BLaER1 (cell line): ENCODE results near the gene ACVR1.

Experiments
- H3K27ac ChIP-seq: shearing (Covaris generic); formaldehyde crosslinking; 2 replicates; pipeline ENCODE4 v1.8.1; 2022
- H3K27me3 ChIP-seq: shearing (Covaris generic); formaldehyde crosslinking; 2 replicates; pipeline ENCODE4 v1.8.1; 2022
- H3K36me3 ChIP-seq: shearing (Covaris generic); formaldehyde crosslinking; 2 replicates; pipeline ENCODE4 v1.8.1; 2022
- H3K4me1 ChIP-seq: shearing (Covaris generic); formaldehyde crosslinking; 2 replicates; pipeline ENCODE4 v1.8.1; 2022
- H3K4me2 ChIP-seq: shearing (Covaris generic); formaldehyde crosslinking; 2 replicates; pipeline ENCODE4 v1.8.1; 2022
- H3K4me3 ChIP-seq: shearing (Covaris generic); formaldehyde crosslinking; 2 replicates; pipeline ENCODE4 v1.8.1; 2022
- H3K9ac ChIP-seq: shearing (Covaris generic); formaldehyde crosslinking; 2 replicates; pipeline ENCODE4 v1.8.1; 2022
- H3K9me3 ChIP-seq: shearing (Covaris generic); formaldehyde crosslinking; 2 replicates; pipeline ENCODE4 v1.8.1; 2022
- H4K20me1 ChIP-seq: shearing (Covaris generic); formaldehyde crosslinking; 2 replicates; pipeline ENCODE4 v1.8.1; 2022
- Cebpa-rat ChIP-seq: shearing (Covaris generic); IDR thresholded peaks from 2 replicates; pipeline ENCODE4 v1.8.1; 2022

ACVR1 gene

DNA sequence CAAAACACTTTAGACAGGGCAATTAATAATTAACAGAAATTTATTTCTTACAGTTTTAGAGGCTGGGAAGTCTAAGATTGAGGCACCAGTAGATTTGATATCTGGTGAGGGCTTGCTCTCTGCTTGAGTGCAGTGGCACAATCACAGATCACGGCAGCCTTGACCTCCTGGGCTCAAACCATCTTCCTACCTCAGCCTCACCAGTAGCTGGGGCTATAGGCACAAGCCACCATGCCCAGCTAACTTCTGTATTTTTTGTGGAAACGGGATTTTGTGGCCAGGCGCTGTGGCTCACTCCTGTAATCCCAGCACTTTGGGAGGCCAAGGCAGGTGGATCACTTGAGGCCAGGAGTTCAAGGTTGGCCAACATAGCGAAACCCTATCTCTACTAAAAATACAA, 29.0 kb upstream of the ACVR1 start:
- no peaks in the 10 kb centered on the region for H3K9me3 ChIP-seq
- no peak overlapping the region for H3K4me2 ChIP-seq
- no peaks in the 10 kb centered on the region for H4K20me1 ChIP-seq
- TF ChIP-seq Cebpa-rat: no peak
- H3K4me3 ChIP-seq: no peak overlapping the region
- no peak overlapping the region for H3K9ac ChIP-seq
- no peaks in the 10 kb centered on the region for H3K27me3 ChIP-seq
- no peaks in the 10 kb centered on the region for H3K36me3 ChIP-seq
- no peak overlapping the region for H3K27ac ChIP-seq
- H3K4me1 ChIP-seq: no peaks in the 10 kb centered on the region

DNA sequence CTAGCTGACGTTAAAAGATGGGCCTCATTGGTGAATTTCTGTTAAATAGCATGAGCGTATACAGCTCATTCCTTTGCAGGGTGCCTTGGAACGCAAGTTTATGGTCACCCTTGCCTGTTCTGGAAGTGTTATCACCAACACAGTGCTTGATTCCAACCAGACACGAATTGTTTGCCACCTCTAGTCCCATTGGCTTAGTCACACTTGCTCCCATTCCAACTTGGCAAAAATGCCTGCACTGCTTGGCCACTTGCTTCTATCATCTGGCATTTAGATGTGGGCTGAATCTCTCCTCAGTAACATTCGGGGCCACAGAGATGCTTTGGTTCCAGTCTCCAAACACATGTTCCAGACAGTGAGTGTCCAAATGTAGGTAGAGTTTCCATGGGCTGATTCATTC, 27.5 kb upstream of the ACVR1 start:
- Histone ChIP-seq H3K4me2 (no peak overlapping the region), H3K9ac (no peak overlapping the region), H3K9me3 (no peaks in the 10 kb centered on the region), H3K27ac (no peak overlapping the region), H3K27me3 (no peaks in the 10 kb centered on the region), H4K20me1 (no peaks in the 10 kb centered on the region), H3K36me3 (no peaks in the 10 kb centered on the region), H3K4me1 (no peaks in the 10 kb centered on the region), H3K4me3 (no peak overlapping the region)
- no peak for TF ChIP-seq Cebpa-rat

DNA sequence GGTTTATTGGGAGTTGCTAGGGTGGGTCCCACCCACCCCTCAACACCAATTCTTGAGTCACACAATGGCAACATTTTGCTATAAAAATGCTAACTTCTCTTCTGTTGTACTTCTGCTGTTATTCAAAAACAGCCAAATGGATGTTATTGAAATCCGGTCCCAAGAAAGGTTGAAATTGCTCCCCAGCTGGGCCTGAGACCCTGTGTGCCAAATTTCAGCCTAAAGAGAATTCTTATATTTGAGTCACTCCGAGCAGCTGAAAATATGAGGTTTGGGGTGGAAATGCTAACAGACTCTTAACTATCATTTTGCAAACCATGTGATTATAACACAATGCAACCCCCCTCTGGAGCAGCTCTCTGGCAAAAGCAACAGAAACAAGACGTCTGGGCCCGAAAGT, 27.0 kb upstream of the ACVR1 start:
- no peaks in the 10 kb centered on the region for H4K20me1 ChIP-seq
- no peaks in the 10 kb centered on the region for H3K27me3 ChIP-seq
- TF ChIP-seq Cebpa-rat: no peak
- H3K27ac ChIP-seq: no peak overlapping the region
- no peaks in the 10 kb centered on the region; the same call in 1 of the 2 replicates for H3K4me1 ChIP-seq
- no peak overlapping the region for H3K9ac ChIP-seq
- H3K4me2 ChIP-seq: no peak overlapping the region
- H3K4me3 ChIP-seq: no peak overlapping the region
- no peaks in the 10 kb centered on the region for H3K9me3 ChIP-seq
- no peaks in the 10 kb centered on the region for H3K36me3 ChIP-seq

GRCh38 chr2:157902692-157903091, 26.6 kb upstream of the ACVR1 start:
- Histone ChIP-seq H4K20me1 (no peaks in the 10 kb centered on the region), H3K9ac (no peak overlapping the region), H3K27me3 (no peaks in the 10 kb centered on the region), H3K36me3 (no peaks in the 10 kb centered on the region), H3K9me3 (no peaks in the 10 kb centered on the region), H3K4me2 (no peak overlapping the region), H3K27ac (no peak overlapping the region), H3K4me3 (no peak overlapping the region), H3K4me1 (peaks cover 3% of the 10 kb centered on the region; the same call in 1 of the 2 replicates)
- no peak for TF ChIP-seq Cebpa-rat

GRCh38 chr2:157901325-157901724, 25.2 kb upstream of the ACVR1 start:
- Histone ChIP-seq H3K27ac (no peak overlapping the region), H3K4me1 (peaks cover 8% of the 10 kb centered on the region; the same call in 1 of the 2 replicates), H3K27me3 (no peaks in the 10 kb centered on the region), H3K9me3 (no peaks in the 10 kb centered on the region), H3K9ac (no peak overlapping the region), H3K4me3 (no peak overlapping the region), H3K36me3 (no peaks in the 10 kb centered on the region), H3K4me2 (no peak overlapping the region), H4K20me1 (no peaks in the 10 kb centered on the region)
- no peak for TF ChIP-seq Cebpa-rat

DNA sequence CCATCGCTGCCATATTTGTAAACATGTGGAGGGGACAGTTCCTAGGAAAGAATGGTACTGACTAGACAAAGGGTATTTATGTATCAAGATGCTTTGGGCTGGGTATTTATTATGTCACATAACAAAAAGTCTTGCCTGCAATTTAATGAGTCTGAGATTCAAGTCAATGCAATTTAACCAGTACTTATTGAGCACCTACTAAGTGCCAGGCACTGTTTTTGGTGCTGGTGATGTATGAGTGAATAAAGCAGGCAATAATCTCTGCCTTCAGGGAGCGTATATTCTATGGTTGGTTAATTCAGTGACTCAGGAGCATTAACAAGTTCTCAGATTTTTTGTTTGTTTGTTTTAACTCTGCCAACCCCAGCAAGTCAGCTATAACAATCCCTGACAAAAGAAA, 24.6 kb upstream of the ACVR1 start:
- H3K36me3 ChIP-seq: no peaks in the 10 kb centered on the region
- no peak overlapping the region for H3K4me3 ChIP-seq
- peaks cover 8% of the 10 kb centered on the region; the same call in 1 of the 2 replicates for H3K4me1 ChIP-seq
- H4K20me1 ChIP-seq: no peaks in the 10 kb centered on the region
- no peak overlapping the region for H3K4me2 ChIP-seq
- no peaks in the 10 kb centered on the region for H3K27me3 ChIP-seq
- no peaks in the 10 kb centered on the region for H3K9me3 ChIP-seq
- TF ChIP-seq Cebpa-rat: no peak
- no peak overlapping the region for H3K27ac ChIP-seq
- no peak overlapping the region for H3K9ac ChIP-seq

DNA sequence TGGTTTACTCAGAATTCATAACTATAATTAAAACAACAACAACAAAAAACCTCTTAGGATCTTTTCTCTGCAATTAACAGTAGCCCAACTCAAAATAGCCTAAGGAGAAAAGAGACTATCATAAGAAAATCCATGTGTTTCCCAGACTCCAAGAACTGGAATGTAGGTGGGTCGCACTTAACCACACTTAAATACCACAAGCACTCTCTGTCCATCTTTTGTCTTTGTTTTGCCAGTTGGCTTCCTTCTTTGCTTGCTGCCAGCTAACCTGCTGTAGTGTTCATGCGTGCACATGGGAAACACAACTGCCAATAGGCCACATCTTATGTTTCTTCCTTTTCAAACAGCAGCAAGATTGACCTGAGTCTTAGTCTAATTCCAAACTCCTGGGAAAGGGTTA, 24.1 kb upstream of the ACVR1 start:
- H3K27ac ChIP-seq: no peak overlapping the region
- no peaks in the 10 kb centered on the region for H3K9me3 ChIP-seq
- H4K20me1 ChIP-seq: no peaks in the 10 kb centered on the region
- no peaks in the 10 kb centered on the region for H3K36me3 ChIP-seq
- H3K27me3 ChIP-seq: no peaks in the 10 kb centered on the region
- peaks cover 8% of the 10 kb centered on the region; the same call in 1 of the 2 replicates for H3K4me1 ChIP-seq
- H3K4me3 ChIP-seq: no peak overlapping the region
- H3K4me2 ChIP-seq: no peak overlapping the region
- H3K9ac ChIP-seq: no peak overlapping the region
- no peak for TF ChIP-seq Cebpa-rat

GRCh38 chr2:157899125-157899839, 23.2 kb upstream of the ACVR1 start:
- H3K4me2 ChIP-seq: no peak overlapping the region
- H3K4me3 ChIP-seq: no peak overlapping the region
- H3K27ac ChIP-seq: no peak overlapping the region
- H3K27me3 ChIP-seq: no peaks in the 10 kb centered on the region
- no peak overlapping the region for H3K9ac ChIP-seq
- no peaks in the 10 kb centered on the region for H3K36me3 ChIP-seq
- H4K20me1 ChIP-seq: no peaks in the 10 kb centered on the region
- no peak for TF ChIP-seq Cebpa-rat
- H3K4me1 ChIP-seq: peaks cover 8% of the 10 kb centered on the region; the same call in 1 of the 2 replicates
- H3K9me3 ChIP-seq: no peaks in the 10 kb centered on the region

- no peak overlapping the region for H3K9ac ChIP-seq
- no peaks in the 10 kb centered on the region for H3K36me3 ChIP-seq
- no peak overlapping the region for H3K4me3 ChIP-seq
- H3K27me3 ChIP-seq: no peaks in the 10 kb centered on the region
- no peak for TF ChIP-seq Cebpa-rat
- H3K4me1 ChIP-seq: peaks cover 8% of the 10 kb centered on the region; the same call in 1 of the 2 replicates
- no peak overlapping the region for H3K4me2 ChIP-seq
- H3K27ac ChIP-seq: no peak overlapping the region
- no peaks in the 10 kb centered on the region for H3K9me3 ChIP-seq
- no peaks in the 10 kb centered on the region for H4K20me1 ChIP-seq
Observed at GRCh38 chr2:157898591-157898996, 22.5 kb upstream of the ACVR1 start.

GRCh38 chr2:157897106-157897971, 21.2 kb upstream of the ACVR1 start:
- peaks cover 8% of the 10 kb centered on the region; the same call in 1 of the 2 replicates for H3K4me1 ChIP-seq
- H3K9me3 ChIP-seq: no peaks in the 10 kb centered on the region
- H3K27me3 ChIP-seq: no peaks in the 10 kb centered on the region
- no peak overlapping the region for H3K9ac ChIP-seq
- H4K20me1 ChIP-seq: no peaks in the 10 kb centered on the region
- H3K4me2 ChIP-seq: peak overlapping the region; percentile 22; the same call in 1 of the 2 replicates
- H3K36me3 ChIP-seq: no peaks in the 10 kb centered on the region
- 0 out of 2 replicates have a peak overlapping the region, but pooled peaks have one; percentile 6 for H3K27ac ChIP-seq
- no peak overlapping the region for H3K4me3 ChIP-seq
- TF ChIP-seq Cebpa-rat: no peak
